Panc1 (cell line): ENCODE results near the gene HLA-E. TPM values are rescaled to one million over a fixed set of nuclear protein-coding genes. Genes with fewer than 3 reads are reported as not detected.
A peak's percentile ranks its signal among the peaks of the same experiment; 100 is the strongest.

Experiments used
- ATAC-seq: fragments of 200-7000 bp; cut with Tn5 transposase; 2 replicates; pipeline ENCODE4 v1.9.1; 2020; ENCODE audit warnings: mild to moderate bottlenecking, moderate library complexity
- BruUV-seq: library from RNA; stranded (reverse); fragments of 400-500 nt; replicated peaks from 2 replicates; lab custom pipeline; 2021; lab: Mats Ljungman, UMichigan
- CTCF ChIA-PET: fragments of 300-600 bp; sonication (Branson Sonifier 250); formaldehyde crosslinking; loops from one replicate; lab custom pipeline; 2022; ENCODE audit warnings: antibody characterized with exemption; lab: Charles Lee
- POLR2A ChIA-PET: fragments of 300-600 bp; sonication (Branson Sonifier 250); formaldehyde crosslinking; loops from one replicate; lab custom pipeline; 2022; ENCODE audit warnings: antibody characterized with exemption; lab: Charles Lee
- DNase-seq: peaks from one replicate; pipeline ENCODE4 v3.0.0-alpha.2; 2010; ENCODE audit warnings: low read depth, low spot score
- H3K27ac ChIP-seq: 2 replicates; pipeline ENCODE4 v1.5.1; 2011; ENCODE audit warnings: mild to moderate bottlenecking, low read length, inconsistent platforms
- H3K27me3 ChIP-seq: fragments of 200-500 bp; sonication (Bioruptor generic); 2 replicates; pipeline ENCODE4 v1.6.0; 2014; ENCODE audit warnings: low read length, inconsistent platforms; ENCODE audit not compliant: control insufficient read depth, insufficient read depth
- H3K36me3 ChIP-seq: fragments of 200-500 bp; sonication (Bioruptor generic); 2 replicates; pipeline ENCODE4 v1.5.1; 2014; ENCODE audit warnings: inconsistent platforms, mild to moderate bottlenecking, low read length, moderate library complexity; ENCODE audit not compliant: control insufficient read depth, insufficient read depth
- H3K4me1 ChIP-seq: 2 replicates; pipeline ENCODE4 v1.5.1; 2011; ENCODE audit warnings: inconsistent platforms, mild to moderate bottlenecking, low read length, moderate library complexity; ENCODE audit not compliant: control insufficient read depth, insufficient read depth
- H3K4me3 ChIP-seq, 2 experiments: 2 replicates each; pipeline ENCODE4 v1.5.1; 2011 to 2012; ENCODE audit warnings: low read depth in 2 of 2, low read length in 2 of 2, mild to moderate bottlenecking in 2 of 2, inconsistent platforms in 1 of 2, moderate library complexity in 1 of 2
- H3K9me3 ChIP-seq: fragments of 200-500 bp; sonication (Bioruptor generic); 2 replicates; pipeline ENCODE4 v1.5.1; 2014; ENCODE audit warnings: low read depth, mild to moderate bottlenecking, inconsistent platforms, low read length, moderate library complexity; ENCODE audit not compliant: control insufficient read depth, insufficient read depth
- CTCF ChIP-seq: fragments of 450-650 bp; IDR thresholded peaks from 2 replicates; pipeline ENCODE4 v1.5.1; 2017; ENCODE audit warnings: mild to moderate bottlenecking
- POLR2AphosphoS5 ChIP-seq: IDR thresholded peaks from 2 replicates; pipeline ENCODE4 v1.6.1; 2012; ENCODE audit warnings: mild to moderate bottlenecking, low read depth, low read length, moderate library complexity
- SIN3A ChIP-seq: IDR thresholded peaks from 2 replicates; pipeline ENCODE4 v1.6.1; 2012; ENCODE audit warnings: low read depth, mild to moderate bottlenecking, low read length, moderate library complexity, borderline replicate concordance; ENCODE audit not compliant: insufficient read depth
- TCF7L2 ChIP-seq: IDR thresholded peaks from 2 replicates; pipeline ENCODE4 v1.6.1; 2011; ENCODE audit warnings: mild to moderate bottlenecking, low read depth, low read length, inconsistent platforms
- in situ Hi-C: cut with HindIII; loops from 2 replicates; pipeline ENCODE4 v1.10.0; 2016; ENCODE audit warnings: low sequenced_read_pairs, low pct_unique_long_range_greater_than_20kb
- intact Hi-C: fragments of 100-400 bp; cut with micrococcal nuclease; formaldehyde crosslinking; loops from one replicate; pipeline ENCODE4 v1.10.0; 2022; ENCODE audit not compliant: unreplicated experiment
- total RNA-seq: library from RNA; stranded (reverse); gene quantifications from one replicate; pipeline ENCODE4 v1.2.1, GENCODE V29; 2021; ENCODE audit not compliant: unreplicated experiment
- TF ChIP-seq, protein P1 (sequence below), 2 experiments: IDR thresholded peaks; 2 replicates each; pipeline ENCODE4 v1.6.1; 2011 to 2012; ENCODE audit warnings: low read depth in 2 of 2, control low read depth in 1 of 2, low read length in 1 of 2, mild to moderate bottlenecking in 1 of 2, moderate library complexity in 1 of 2; ENCODE audit not compliant: insufficient read depth in 1 of 2

HLA-E gene
- total RNA-seq, 1 experiment from 2014 or later: 132 TPM

DNA sequence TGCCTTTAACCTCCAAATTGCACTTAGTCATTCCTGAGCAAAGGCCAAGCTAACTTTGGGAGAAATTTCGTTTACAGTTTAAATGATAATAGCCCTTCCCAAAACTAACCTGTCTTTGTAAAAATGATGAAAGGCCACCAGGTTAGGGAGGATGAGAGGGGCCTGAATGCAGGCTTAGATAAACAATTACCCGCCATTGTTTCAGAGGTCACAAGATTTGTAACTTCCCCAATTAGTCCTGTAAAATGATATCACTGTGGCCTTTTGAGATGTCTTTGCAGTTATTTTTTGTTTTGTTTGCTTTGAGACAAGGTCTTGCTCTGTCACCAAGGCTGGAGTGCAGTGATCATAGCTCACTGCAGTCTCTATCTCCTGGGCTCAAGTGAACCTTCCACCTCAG, 40.7 kb downstream of the HLA-E start:
- no peak for DNase-seq
- H3K4me3 ChIP-seq: no peak overlapping the region
- H3K4me1 ChIP-seq: no peaks in the 10 kb centered on the region
- intact Hi-C loops (no loop called here), in situ Hi-C loops (no loop called here)
- H3K27ac ChIP-seq: no peak overlapping the region
- BruUV-seq: no TSS peak
- H3K9me3 ChIP-seq: no peaks in the 10 kb centered on the region
- no peak for TF ChIP-seq TCF7L2
- no peak for TF ChIP-seq POLR2AphosphoS5
- TF ChIP-seq, protein P1, sequence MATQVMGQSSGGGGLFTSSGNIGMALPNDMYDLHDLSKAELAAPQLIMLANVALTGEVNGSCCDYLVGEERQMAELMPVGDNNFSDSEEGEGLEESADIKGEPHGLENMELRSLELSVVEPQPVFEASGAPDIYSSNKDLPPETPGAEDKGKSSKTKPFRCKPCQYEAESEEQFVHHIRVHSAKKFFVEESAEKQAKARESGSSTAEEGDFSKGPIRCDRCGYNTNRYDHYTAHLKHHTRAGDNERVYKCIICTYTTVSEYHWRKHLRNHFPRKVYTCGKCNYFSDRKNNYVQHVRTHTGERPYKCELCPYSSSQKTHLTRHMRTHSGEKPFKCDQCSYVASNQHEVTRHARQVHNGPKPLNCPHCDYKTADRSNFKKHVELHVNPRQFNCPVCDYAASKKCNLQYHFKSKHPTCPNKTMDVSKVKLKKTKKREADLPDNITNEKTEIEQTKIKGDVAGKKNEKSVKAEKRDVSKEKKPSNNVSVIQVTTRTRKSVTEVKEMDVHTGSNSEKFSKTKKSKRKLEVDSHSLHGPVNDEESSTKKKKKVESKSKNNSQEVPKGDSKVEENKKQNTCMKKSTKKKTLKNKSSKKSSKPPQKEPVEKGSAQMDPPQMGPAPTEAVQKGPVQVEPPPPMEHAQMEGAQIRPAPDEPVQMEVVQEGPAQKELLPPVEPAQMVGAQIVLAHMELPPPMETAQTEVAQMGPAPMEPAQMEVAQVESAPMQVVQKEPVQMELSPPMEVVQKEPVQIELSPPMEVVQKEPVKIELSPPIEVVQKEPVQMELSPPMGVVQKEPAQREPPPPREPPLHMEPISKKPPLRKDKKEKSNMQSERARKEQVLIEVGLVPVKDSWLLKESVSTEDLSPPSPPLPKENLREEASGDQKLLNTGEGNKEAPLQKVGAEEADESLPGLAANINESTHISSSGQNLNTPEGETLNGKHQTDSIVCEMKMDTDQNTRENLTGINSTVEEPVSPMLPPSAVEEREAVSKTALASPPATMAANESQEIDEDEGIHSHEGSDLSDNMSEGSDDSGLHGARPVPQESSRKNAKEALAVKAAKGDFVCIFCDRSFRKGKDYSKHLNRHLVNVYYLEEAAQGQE (IDR thresholded peaks at IDR 0.05; ENCODE audit: insufficient read depth in 1 of 2, low read depth in 2 of 2, low read length in 1 of 2): no peak
- ChIA-PET POLR2A (no interaction called here), CTCF (interaction anchor here (0.7 to 0.8 kb wide), 2 partner anchors 15 to 77 kb away, joined by 3 read pairs; no protein-coding TSS in a partner anchor)
- H3K27me3 ChIP-seq: no peaks in the 10 kb centered on the region
- no peaks in the 10 kb centered on the region for H3K36me3 ChIP-seq
- no peak for ATAC-seq

- ChIA-PET CTCF (no interaction called here), POLR2A (no interaction called here)
- Histone ChIP-seq H3K27ac (no peak overlapping the region), H3K4me1 (no peaks in the 10 kb centered on the region), H3K4me3 (peak overlapping the region in 1 of 2 experiments; percentile 16; a peak in 1 of 4 replicates), H3K36me3 (no peaks in the 10 kb centered on the region), H3K9me3 (no peaks in the 10 kb centered on the region), H3K27me3 (no peaks in the 10 kb centered on the region)
- in situ Hi-C loops (no loop called here), intact Hi-C loops (no loop called here)
- BruUV-seq: no TSS peak
- no peak for DNase-seq
- no peak for TF ChIP-seq TCF7L2
- no peak for TF ChIP-seq SIN3A
- no peak for TF ChIP-seq POLR2AphosphoS5
- no peak for TF ChIP-seq CTCF
- TF ChIP-seq, protein P1 (IDR thresholded peaks at IDR 0.05; ENCODE audit: insufficient read depth in 1 of 2, low read depth in 2 of 2, low read length in 1 of 2): no peak
- ATAC-seq: no peak
Measured at GRCh38 chr6:30533460-30534294, 44.4 kb downstream of the HLA-E start.
